Stimulated activated CD4-positive, alpha-beta T cell treated with anti-CD3 and anti-CD28 coated beads, Interleukin-1b, Interleukin-23, amount 100 ng/mL, for 24 hours (primary cell): Measurements from ENCODE around the gene DPCD.

Experiments used
- DNase-seq, 4 experiments: peaks; one replicate each; pipeline ENCODE4 v3.0.0-alpha.2; 2020; ENCODE audit warnings: low read depth in 4 of 4, low spot score in 1 of 4

DPCD gene

DNA sequence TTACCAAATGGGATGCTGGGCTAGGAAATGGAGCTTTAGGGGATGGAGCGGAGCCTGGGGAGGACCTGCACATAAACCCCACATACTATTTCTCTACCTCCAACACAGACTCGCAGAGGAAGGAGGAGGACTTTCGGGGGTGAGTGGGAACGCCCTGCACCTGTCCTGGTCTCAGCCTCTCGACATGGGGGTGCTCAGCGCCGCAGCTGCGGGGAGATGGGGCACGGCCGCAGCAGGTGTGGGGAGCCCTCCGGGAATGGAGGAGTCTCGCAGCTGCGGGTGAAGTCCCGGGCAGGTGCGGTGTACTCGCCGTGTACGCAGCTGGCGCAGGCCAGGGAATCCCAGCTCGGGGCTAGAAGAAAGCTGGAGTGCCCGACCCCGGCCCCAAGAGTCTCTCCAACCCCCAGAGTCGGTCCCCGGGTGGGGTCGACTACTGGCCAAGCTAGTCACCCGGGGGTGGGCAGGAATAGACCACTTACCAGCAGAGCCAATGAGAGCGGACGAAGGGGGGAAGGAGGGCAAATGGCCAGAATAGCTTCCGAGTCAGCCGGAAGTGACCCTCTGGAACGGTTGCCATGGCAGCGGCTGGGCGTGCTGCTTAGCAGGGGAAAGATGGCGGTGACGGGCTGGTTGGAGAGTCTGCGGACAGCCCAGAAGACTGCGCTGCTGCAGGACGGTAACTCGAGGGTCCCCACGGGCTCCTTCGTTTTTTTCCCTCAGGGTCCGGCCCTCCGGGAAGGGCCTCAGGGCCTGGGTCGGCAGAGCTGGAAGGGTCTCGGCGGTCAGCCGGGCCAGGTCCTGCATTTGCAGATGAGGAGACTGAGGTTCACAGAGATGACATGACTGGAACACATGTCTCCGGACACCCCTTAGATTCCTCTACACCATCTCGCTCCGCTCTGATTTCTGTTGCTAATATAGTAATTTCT is at the start of gene DPCD, which contains the start of gene POLL:
DPCD (plus strand) TSS at position 597 of the 929 bp plus-strand sequence; CDS start at position 613, 16 bp downstream.
POLL (minus strand) TSS at position 533 of the 929 bp plus-strand sequence. CDS start 897 bp downstream, outside the sequence.
- DNase-seq, result peak; percentile 87 to 95 (median 92)

- no peak for DNase-seq
These were observed 49.7 kb upstream of the DPCD start for GRCh38 chr10:101538446-101538845.

DNA sequence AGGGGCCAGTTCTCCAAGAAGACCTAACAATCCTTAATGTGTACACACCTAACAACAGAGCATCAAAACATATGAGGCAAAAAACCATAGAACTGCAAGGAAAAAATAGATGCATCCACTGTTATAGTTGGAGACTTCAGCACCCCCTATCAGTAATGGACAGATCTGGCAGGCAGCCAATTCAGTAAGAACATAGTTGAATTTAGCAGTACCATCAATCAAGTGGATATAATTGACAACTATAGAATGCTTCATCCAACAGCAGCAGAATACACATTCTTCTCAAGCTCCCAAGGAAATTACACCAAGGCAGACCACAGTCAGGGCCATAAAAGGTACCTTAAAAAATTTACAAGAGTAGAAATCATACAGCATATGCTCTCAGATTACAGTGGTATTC is 42.2 kb upstream of the DPCD start:
- DNase-seq, result no peak

DNA sequence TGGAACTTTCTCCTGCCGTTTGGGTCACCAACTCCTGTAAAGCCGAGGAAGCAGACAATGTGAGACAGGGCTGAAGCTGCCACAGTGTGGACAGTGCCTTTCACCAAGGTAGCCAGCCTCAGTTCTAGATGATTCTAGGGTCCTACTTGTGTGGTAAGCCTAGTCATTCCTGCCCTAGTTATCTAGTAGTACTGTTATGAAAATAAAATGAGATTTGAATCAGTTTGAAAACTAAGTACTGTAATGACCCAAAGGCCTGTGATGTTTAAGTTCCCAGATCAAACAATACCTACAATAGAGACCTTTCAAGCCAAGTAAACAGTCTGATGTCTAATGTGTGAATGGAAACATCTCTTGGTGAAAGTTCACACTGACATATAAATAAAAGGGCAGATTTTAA is 37.2 kb upstream of the DPCD start:
- DNase-seq, result no peak

DNA sequence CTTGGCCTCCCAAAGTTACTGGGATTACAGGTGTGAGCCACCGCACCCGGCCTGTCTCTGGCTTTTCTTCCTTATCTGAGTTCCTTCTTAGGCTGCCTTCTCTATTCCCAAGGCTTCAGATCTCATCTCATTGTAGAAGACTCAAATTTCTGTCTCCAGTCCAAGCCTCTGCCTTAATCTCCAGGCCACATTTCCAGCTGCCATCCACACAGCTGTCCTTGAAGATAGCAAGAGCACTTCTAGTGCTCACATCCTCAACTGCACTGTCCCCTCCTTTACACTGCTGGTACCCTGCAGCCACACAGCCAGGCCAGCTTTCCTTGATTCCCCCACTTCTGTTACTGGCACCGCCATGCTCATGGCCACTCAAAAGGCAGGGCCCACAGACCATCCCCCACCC is 35.7 kb upstream of the DPCD start:
- no peak for DNase-seq

DNA sequence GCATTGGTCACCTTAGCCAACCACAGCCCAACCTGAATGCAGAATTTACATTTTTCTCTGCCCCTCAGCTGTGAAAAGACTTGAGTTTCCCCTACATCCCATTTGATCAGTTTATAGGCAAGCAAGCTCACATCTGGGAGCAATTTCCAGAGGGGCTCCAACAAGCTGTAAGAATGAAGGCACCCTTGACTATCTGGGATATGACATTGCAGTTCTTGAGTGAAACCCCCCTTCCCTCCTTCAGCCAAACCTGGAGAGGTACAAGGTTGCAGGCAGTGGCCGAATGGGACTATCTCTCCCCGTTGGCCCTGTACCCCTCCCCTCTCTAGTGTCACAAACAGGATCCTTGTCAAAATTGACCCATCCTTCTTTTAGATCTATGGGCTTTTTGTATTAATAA is 30.6 kb upstream of the DPCD start:
- DNase-seq, result no peak

GRCh38 chr10:101558204-101558603 is 29.9 kb upstream of the DPCD start:
- no peak for DNase-seq

- no peak for DNase-seq
These were observed 29.2 kb upstream of the DPCD start for GRCh38 chr10:101558671-101559595.

GRCh38 chr10:101559596-101560297 is 28.4 kb upstream of the DPCD start:
- DNase-seq, result no peak

- DNase-seq, result no peak
These were observed 27.6 kb upstream of the DPCD start for GRCh38 chr10:101560298-101561067.

DNA sequence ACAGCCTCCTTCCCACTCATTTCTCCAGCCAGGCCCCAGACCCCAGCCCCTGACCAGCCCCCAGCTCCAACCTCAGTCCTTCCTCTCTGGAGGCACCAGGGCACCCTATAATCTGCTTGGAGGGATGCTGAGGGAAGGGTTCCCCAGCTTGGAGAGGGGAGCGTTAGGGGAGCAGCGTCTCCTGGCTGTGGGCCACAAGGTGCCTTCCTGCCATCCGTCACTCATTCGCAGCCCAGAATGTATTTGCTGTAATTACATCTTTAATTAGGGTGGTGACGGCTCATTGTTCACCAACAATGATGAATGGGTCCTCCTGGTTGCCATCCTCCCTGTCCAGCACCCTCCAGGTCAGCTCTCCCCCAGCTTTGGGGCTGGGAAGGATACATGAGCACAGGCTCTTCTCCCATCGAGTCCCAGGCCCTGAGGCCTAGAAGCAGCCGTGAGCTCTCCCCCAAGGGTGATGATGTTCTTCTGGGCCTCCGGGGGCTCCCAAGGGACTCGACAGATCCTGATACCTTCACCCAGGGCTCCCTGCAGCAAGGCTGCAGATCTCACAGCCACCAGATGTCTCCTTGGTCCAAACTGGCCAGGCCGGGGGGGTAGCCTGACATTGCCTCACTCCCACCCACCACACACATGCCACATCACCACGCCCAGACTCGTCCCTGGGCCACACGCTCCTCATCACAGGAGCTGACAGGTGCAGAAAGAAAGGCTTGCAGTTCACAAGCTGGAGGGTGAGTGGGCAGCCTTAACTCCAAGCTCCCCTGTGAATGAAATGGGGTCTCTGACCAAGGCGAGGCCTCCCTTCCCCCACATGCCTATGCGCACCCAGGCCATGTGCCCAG is 26.8 kb upstream of the DPCD start:
- DNase-seq, result no peak

- no peak for DNase-seq
These were observed 25.9 kb upstream of the DPCD start for GRCh38 chr10:101562231-101562630.

- no peak for DNase-seq
These were observed 25.1 kb upstream of the DPCD start for GRCh38 chr10:101563007-101563406.

- DNase-seq, result no peak
These were observed 24.6 kb upstream of the DPCD start for GRCh38 chr10:101563497-101564040.

DNA sequence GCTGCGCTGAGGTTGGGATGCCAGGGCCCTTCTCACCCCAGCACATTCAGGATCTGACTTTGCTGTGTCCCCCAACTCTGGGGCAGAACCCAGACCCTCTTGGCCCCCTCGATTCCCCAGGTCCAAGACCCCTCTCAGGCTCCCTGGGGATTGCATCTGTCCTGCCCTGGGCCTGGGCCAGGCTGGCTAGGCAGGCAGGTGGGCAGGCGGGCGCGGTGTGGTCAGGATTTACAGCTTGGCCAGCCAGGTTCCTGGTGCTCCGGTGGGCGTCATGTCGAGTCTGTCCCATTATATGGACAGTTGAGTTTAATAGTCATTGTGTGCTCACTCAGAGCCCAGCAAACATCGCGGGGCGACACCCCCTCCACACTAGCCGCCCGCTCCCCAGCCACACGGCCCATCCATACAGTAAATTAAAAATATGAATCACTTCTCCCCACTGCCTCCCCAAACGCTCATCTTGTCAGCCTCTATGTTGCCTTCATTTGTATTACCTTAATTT is 23.6 kb upstream of the DPCD start:
- no peak for DNase-seq

DNA sequence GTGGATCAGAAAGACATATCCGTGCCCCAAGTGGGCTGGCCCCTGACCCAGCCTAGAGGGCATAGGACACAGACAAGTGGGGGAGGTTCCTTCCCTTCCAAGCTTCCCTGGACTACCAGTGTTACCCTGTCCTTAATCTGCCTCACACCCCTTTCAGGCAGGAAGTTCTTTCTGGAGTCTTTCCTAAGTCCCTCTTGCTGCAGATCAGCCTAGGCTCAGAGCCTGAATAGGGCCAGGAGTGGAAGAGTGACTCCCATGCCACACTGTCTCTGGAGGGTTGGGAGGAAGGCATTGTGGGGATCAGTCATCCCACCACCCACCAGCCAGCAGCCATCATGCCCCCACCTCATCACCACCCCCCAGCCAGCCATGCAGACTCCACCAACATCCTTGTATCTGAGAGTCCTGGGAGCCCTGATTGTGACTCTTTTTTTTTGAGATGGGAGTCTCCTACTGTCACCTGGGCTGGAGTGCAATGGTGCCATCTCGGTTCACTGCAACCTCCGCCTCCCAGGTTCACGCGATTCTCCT is 22.7 kb upstream of the DPCD start:
- DNase-seq, result no peak

DNA sequence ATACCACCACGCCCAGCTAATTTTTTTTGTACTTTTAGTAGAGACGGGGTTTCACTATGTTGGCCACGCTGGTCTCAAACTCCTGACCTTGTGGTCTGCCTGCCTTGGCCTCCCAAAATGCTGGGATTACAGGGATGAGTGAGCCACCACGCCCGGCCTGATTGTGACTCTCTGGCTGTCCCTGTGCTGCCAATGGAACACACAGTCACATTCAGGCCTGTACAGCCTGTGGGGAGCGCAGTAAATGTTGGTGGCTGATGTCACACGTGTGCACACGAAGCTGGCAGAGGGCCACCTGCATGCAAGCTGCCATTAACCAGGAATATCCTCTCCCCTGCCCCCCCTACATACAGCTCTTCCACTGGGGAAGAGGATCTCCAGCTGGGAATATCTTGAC is 22.2 kb upstream of the DPCD start:
- DNase-seq, result no peak

DNA sequence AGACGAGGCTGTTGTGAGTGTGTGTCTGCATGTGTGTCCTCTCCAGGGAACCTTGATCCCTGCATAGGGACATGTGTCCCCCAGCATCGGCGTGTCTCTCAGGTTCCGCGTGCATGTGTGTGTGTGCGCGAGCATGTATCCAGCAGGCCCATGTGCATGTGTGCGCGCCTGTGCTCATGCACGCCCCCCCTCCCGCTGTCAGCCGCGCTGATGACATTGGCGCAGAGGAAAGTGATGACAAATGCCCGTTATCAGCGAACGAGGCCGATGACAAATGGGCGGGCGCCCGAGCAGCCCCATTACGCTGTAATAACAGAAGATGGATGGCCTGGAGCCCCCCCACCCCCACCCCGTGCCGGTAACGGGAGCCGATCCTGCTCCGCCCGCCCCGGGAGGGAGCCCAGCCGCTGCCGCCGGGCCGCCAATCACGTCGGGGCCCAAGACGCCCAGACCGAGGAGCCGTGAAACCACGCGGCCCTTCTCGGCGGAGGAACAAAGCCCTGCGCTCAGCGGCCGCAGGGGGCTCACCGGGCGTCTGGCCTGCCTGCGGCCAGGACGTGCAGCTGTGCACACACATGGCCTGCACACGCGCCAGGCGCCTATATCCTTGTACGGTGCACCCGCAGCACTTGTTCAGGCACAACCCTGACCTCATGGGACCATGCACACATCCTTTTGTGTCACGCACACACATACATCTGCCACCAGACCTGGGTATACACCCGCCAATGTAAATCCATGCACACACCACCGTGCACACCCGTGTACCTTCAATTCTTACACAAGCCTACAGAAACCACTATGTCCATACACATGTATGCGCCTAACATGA is 21.6 kb upstream of the DPCD start:
- no peak for DNase-seq
